ENCODE measurements around the gene OR5L2. TPM values are rescaled to one million over a fixed set of nuclear protein-coding genes. Genes with fewer than 3 reads are reported as not detected.
"Not testable (repeated sequence)": the region's sequence is repeated elsewhere in the genome, so short reads cannot be mapped to it uniquely, and the experiment has no call there.

Gene OR5L2
- total RNA-seq, 4 donors from 2014 or later: not detected

DNA sequence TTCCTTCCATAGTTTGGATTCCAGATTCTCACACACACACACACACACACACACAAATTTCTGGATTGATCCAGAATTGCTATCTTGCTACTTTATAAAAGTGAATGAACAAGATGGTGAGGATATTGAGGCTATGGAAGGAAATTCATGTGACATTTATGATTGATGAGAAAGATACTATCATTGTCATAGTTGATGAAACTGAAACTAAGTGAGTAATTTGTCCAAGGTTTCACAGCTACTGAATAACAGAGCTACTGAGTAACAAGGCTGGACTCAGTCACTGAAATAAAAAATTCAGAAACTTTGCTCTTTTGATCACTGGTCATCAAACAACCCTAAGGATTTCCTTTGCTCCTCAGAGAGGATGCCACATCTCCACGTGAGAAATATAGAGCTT, 27.7 kb downstream of the OR5L2 start:
- no peak for DNase-seq
- intact Hi-C loops (cut with DNase I; ENCODE audit: low total_unique reads): no loop called here
- no peak overlapping the region for H3K4me3 ChIP-seq
- TF ChIP-seq, protein P1, sequence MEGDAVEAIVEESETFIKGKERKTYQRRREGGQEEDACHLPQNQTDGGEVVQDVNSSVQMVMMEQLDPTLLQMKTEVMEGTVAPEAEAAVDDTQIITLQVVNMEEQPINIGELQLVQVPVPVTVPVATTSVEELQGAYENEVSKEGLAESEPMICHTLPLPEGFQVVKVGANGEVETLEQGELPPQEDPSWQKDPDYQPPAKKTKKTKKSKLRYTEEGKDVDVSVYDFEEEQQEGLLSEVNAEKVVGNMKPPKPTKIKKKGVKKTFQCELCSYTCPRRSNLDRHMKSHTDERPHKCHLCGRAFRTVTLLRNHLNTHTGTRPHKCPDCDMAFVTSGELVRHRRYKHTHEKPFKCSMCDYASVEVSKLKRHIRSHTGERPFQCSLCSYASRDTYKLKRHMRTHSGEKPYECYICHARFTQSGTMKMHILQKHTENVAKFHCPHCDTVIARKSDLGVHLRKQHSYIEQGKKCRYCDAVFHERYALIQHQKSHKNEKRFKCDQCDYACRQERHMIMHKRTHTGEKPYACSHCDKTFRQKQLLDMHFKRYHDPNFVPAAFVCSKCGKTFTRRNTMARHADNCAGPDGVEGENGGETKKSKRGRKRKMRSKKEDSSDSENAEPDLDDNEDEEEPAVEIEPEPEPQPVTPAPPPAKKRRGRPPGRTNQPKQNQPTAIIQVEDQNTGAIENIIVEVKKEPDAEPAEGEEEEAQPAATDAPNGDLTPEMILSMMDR (IDR thresholded peaks at IDR 0.05): no peak
- H3K27me3 ChIP-seq: no peaks in the 10 kb centered on the region
- H3K4me1 ChIP-seq: no peaks in the 10 kb centered on the region
- no peak overlapping the region for H3K27ac ChIP-seq
- no peaks in the 10 kb centered on the region for H3K36me3 ChIP-seq
- H3K9me3 ChIP-seq: no peaks in the 10 kb centered on the region

DNA sequence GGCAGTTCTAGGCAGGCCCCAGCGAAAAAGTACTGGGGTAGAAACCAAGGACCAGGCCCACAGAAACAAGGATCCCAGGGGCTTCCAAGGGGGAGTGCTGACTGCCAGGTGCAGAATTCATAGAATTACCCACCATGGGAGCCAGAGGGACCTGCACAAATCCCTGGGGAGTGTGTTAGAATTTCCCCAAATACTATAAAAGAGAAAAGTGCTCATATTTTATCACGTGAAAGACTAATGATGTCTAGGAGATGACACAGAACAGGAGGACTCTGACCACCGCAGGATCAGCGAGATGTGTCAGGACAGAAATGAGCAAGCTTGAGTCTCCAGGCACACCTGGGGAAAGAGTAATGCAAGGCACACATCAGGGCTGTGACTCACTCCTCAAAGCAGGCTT, 40.3 kb downstream of the OR5L2 start:
- H3K4me1 ChIP-seq; H3K36me3 ChIP-seq; intact Hi-C loops (cut with DNase I; ENCODE audit: low total_unique reads); H3K4me3 ChIP-seq; H3K9me3 ChIP-seq; DNase-seq; H3K27me3 ChIP-seq; H3K27ac ChIP-seq: not testable (repeated sequence)

DNA sequence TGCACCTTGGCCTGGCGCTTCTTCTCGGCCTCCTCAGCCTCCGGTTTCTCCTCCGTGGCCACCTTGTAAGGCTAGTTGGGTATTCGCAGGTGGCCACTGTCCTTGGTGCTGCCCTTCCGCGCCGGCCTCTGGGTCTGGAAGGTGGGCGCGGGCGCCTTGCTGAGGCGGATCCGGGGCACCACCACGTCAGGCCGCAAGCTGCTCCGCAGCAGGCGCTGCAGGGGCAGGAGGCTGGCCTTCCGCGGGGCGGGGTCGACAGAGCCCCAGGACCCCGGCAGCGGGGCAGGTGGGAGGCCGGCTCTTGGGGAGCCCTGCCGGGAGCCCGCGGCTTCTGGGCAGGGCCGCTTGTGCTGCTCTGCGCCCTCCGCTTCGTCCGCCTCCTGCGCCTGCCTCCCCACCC, 45.7 kb downstream of the OR5L2 start:
- DNase-seq; H3K4me1 ChIP-seq; H3K4me3 ChIP-seq; H3K36me3 ChIP-seq; intact Hi-C loops (cut with DNase I; ENCODE audit: low total_unique reads); H3K27me3 ChIP-seq; H3K9me3 ChIP-seq; H3K27ac ChIP-seq: not testable (repeated sequence)

DNA sequence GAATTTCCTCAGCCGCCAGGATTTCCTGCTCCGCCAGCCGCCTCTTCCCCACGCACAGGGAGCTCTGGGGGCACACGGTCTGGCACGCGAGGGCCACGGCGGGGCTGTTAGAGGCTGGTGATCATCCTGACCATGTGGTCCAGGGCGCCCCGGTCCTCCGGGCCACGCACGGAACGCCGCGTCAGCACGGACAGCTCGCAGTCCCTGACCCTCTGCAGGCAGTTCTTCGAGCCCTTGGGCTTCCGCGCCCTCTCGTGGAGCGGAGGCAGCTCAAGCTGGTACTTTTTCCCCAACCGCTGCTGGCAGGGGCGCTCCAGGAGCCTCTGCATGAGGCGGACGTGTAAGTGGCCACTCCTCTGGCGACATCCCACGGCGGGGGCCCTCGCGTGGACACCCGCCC, 46.1 kb downstream of the OR5L2 start:
- H3K36me3 ChIP-seq; DNase-seq; intact Hi-C loops (cut with DNase I; ENCODE audit: low total_unique reads); H3K27me3 ChIP-seq; H3K27ac ChIP-seq; H3K4me3 ChIP-seq; H3K4me1 ChIP-seq; H3K9me3 ChIP-seq: not testable (repeated sequence)

Small RNA genes within 50 kb of the gene (small RNA-seq; reads per million reads assigned to genes)
- not detected for gene AC036111.3

Other genes with a start within 250 kb of the OR5L2 start
- gene OR4C11, start 219.6 kb upstream of the OR5L2 start, total RNA-seq: not detected
- gene OR4P4, start 192.1 kb upstream of the OR5L2 start, total RNA-seq: not detected
- gene OR4S2, start 178.9 kb upstream of the OR5L2 start, total RNA-seq: not detected
- not detected for gene OR4C6, start 165.0 kb upstream of the OR5L2 start, total RNA-seq
- gene OR5D13, start 53.8 kb upstream of the OR5L2 start, total RNA-seq: not detected
- not detected for gene OR5D14, start 31.7 kb upstream of the OR5L2 start, total RNA-seq
- not detected for gene OR5L1, start 15.9 kb upstream of the OR5L2 start, total RNA-seq
- gene OR5D18, start 7.6 kb upstream of the OR5L2 start, total RNA-seq: not detected
- not detected for gene OR5D16, start 11.5 kb downstream of the OR5L2 start, total RNA-seq
- gene TRIM51, start 56.1 kb downstream of the OR5L2 start, total RNA-seq: not detected
- not detected for gene OR5W2, start 87.4 kb downstream of the OR5L2 start, total RNA-seq
- gene OR5I1, start 109.2 kb downstream of the OR5L2 start, total RNA-seq: not detected
- gene OR10AG1, start 142.7 kb downstream of the OR5L2 start, total RNA-seq: not detected
- gene OR5F1, start 167.4 kb downstream of the OR5L2 start, total RNA-seq: not detected
- gene OR5AS1, start 200.4 kb downstream of the OR5L2 start, total RNA-seq: not detected

All from uterus (tissue), 4 donors.